Left renal pelvis (tissue), 4 donors: Measurements from ENCODE around the gene TSR1. TPM values are rescaled to one million over a fixed set of nuclear protein-coding genes. Genes with fewer than 3 reads are reported as not detected.
"Not testable (repeated sequence)": the region's sequence is repeated elsewhere in the genome, so short reads cannot be mapped to it uniquely, and the experiment has no call there.

Experiments
- DNase-seq, 4 donors: peaks; one replicate each; pipeline ENCODE4 v3.0.0-alpha.2; 2013; ENCODE audit warnings: low read depth in 4 of 4, low spot score in 3 of 4
- polyA plus RNA-seq, 4 donors: library from polyadenylated mRNA; unstranded; fragments of 120-200 nt; gene quantifications; one replicate each; pipeline ENCODE4 v1.2.1, GENCODE V29; 2013; ENCODE audit not compliant: insufficient read length in 4 of 4

Gene TSR1
- polyA plus RNA-seq, 4 donors, result 32.6 to 39.8 (median 34.6) TPM

DNA sequence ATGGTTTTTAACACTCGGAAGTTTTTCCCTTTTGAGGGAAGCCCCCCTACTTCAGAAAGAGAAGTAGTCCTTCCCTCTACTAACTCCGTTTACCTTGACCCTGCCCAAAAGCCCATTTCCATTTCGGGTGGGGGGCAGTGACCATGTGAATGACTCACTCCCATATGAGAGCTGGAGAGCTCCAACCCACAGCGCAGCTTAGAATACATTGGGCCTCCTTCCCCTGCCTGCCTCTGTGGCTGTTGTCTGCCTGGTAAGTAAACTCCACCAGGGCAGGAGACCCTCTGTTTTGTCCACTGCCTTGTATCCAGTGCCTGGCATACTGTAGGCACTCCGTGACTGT, 2.0 kb upstream of the TSR1 start:
- no peak for DNase-seq

DNA sequence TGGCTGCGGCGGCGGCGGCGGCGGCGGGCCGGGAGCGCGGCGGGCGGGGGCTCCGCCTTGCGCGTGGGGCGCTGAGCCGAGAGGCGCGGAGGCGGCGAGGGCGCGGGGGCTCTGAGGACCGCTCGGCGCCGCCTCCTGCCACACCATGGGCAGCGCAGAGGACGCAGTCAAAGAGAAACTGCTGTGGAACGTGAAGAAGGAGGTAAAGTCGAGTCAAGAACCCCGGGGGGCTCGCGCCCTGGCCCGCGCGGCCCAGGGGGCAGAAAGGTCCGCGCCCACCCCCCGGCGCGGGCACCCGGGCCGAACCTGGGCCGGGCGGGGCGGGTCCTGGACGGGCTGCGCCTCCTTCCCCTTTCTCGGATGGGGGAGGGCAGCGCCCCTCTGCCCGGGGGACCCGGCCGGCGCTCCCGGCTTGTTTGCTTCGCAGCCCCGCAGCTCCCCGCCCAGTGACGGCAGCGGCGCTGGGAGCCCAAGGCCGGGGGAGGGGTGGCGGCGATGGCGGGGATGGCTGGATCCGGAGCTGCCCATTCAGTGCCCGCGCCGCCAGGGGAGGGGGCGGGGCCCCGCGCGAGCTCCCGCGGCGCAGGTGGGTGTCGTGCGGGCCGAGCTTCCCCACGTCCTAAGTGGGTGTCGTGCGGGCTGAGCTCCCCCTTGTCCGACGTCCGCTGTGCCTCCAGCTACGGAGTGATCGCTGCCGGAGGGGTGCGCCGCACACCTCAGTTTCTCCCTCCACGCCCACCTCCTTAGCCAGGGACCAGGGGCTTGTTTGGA, 1.5 kb upstream of the TSR1 start:
- DNase-seq, result peak in 1 of 4 donors; percentile 7

GRCh38 chr17:2336852-2337543, 741 bp upstream of the TSR1 start, which contains the start of gene SGSM2:
SGSM2 (plus strand) TSS chr17:2337501; CDS start chr17:2337689, 188 bp downstream.
- peak in 1 of 4 donors; percentile 35 for DNase-seq

DNA sequence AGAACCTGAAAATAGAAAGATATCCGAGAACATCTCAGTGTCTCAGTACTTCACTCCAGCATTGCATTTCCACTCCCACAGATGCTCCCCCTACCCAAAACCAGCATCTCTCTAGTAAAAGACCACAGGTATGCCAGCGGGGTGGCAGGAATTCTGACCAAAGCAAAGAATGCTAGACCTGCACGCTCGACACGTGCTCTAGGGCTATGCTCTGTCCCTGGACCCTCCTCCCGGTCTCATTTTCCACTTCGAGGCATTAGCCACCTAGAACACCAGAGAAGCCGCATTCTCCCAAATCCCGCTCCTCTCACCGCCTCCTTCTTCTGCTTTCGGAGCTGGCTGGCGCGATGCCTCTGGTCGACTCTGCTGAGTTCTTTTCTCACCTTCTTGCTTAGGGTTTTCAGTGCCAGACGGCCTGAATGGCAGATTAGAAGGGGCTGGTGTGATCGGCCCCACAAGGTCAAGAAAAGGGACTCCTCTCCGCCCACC, 487 bp downstream of the TSR1 start:
- no peak for DNase-seq

DNA sequence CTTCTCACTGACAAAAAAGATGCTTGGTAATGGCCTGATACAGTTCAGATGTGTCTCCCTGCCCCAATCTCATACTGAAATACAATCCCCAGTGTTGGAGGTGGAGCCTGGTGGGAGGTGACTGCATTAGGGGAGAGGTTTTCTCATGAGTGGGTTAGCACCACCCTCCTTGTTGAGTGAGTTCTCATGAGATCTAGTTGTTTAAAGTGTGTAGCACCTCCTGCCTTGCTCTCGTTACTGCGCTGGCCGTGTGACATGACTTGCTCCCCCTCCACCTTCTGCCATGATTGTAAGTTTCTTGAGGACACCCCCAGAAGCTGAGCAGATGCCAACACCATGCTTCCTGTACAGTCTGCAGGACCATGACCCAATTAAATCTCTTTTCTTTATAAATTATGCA, 5.0 kb downstream of the TSR1 start:
- no peak for DNase-seq

DNA sequence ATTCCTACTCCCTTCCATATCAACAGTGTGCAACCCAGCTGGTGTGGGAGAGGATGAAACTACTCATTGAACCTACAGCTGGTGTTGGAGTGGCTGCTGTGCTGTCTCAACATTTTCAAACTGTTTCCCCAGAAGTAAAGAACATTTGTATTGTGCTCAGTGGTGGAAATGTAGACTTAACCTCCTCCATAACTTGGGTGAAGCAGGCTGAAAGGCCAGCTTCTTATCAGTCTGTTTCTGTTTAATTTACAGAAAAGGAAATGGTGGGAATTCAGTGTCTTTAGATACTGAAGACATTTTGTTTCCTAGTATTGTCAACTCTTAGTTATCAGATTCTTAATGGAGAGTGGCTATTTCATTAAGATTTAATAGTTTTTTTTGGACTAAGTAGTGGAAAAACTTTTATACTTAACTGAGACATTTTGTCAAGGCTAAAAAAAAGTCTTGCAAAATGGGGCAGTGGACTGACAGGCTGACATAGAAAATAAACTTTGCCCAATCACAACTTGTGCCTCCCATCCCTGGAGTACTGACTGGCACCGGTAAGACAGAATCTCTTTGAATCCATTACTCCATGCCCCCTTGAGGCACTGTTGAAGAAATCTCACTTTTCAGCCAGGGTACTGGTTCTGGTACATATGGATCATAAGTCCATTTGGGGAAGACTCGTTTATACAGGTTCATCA, 12.5 kb downstream of the TSR1 start:
- DNase-seq, result no peak

DNA sequence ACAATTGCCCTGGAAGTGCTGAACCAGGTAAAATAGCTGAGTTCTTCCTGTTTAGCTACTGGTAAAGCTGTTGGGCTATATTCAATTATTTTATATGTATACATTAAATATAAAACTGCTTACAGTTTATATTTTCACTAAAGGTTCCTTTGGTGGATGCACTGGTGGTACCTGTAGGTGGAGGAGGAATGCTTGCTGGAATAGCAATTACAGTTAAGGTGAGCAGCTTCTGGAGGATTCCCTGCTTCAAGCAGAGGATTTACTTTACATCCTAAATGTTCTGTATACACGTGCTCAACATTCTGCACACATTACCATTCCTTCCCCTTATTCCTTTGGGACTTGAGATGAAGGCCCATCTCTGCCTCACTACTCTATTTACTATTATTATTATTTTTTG, 14.9 kb downstream of the TSR1 start:
- DNase-seq, result no peak

GRCh38 chr17:2319051-2319450, 17.2 kb downstream of the TSR1 start:
- no peak for DNase-seq

DNA sequence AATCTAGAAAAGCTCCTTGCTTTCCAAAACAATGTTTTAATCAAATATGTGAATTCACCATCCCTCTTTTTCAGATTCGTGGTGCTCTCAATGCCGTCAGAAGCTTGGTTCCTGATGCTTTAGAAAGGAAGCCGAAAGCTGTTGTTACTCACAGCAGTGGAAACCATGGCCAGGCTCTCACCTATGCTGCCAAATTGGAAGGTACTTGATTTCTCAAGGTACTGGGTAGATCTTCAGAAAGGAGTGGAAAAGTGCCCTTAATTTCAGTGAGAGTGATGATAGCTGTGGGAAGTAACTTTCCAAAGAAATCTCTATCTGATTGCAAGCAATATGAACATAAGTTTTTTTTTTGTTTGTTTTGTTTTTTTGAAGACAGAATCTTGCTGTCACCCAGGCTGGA, 18.5 kb downstream of the TSR1 start:
- DNase-seq, result no peak

GRCh38 chr17:2316916-2317205, 19.4 kb downstream of the TSR1 start:
- DNase-seq, result not testable (repeated sequence)

- DNase-seq, result no peak
Measured at GRCh38 chr17:2312736-2313135, 23.5 kb downstream of the TSR1 start.

DNA sequence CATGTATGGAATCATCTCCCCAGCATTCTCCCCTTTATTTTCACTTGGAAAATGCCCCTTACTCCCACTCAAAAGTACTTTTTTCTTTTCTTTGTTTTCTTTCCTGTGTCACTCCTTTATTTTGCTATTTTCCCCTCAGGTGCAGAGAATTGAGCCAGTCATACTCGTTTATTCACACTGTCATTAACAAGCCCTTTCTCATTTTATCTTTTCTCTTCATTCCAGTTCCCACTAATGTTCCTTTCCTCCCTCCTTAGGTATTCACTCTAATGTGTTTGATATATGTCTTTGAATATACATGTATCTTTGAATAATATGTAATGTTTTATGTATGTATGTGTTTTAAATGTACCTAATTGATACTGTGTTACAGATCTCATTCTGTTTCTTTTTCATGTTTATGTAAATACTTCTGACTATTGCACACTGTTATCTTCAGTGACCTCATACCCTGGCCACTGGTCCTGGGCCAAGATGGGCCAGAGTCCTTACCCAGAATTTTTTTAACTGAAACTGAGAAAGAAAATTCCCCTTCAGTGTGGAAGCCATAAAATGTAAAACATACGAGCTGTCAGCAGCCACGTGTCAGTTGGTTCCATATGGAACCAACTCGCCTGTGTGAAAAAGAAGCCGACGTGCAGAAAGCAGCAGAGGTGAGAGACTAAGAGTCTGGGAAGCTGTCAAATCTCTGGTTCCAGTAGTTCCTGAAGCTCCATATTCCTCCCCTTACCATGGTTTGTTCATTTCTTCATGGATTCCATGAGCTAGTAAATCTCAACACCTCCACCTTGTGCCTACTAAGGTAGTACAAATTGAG, 26.7 kb downstream of the TSR1 start:
- DNase-seq, result no peak

GRCh38 chr17:2304931-2305330, 31.3 kb downstream of the TSR1 start:
- no peak for DNase-seq

- peak; percentile 82 to 85 (median 82) for DNase-seq
Measured at GRCh38 chr17:2303204-2304188, 32.8 kb downstream of the TSR1 start, which contains the start of the genes SMG6 and SRR. SMG6 (minus strand) TSS chr17:2303785; CDS start chr17:2303720, 65 bp downstream. SRR (plus strand) TSS chr17:2303950; CDS start chr17:2315561, 11,611 bp downstream.

GRCh38 chr17:2302778-2303203, 33.5 kb downstream of the TSR1 start:
- DNase-seq, result peak in 1 of 4 donors; percentile 18

GRCh38 chr17:2299756-2300155, 36.5 kb downstream of the TSR1 start:
- no peak for DNase-seq

DNA sequence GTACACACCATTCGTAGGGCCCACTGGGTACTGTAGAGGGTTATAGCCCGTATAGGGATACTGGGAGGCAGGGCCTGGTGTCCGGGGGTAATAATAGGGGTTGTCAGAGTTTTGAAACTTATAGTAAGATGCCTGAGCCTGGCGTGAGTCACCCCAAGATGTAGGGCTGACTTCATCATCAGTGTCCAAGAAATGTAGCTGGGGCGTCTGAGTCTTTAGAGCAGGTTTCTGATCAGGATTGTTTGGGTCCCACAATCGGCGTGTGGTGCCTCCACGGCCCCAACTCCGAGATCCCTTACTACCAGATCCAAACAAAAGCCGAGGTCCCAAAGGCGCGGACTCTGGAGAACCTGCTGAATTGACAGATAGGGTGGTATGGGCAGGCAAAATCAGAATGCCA, 37.1 kb downstream of the TSR1 start:
- DNase-seq, result no peak

DNA sequence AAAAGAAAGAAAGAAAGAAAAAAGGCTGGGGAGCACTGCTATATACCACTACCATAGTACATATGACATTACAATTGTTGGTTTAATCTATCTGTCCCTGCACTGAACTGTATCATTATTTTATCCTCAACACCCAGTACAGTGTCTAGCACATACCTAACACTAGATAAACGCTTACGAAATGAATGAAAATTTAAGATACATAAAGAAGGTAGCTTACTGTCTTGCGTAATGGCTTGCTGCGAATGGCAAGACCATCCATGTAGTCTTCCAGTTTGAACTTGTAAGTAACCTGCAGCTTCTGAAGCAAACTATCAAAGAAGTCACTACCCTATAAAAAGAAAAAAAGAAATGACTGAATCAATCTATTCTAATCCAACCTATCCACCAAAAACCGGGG, 39.2 kb downstream of the TSR1 start:
- no peak for DNase-seq

DNA sequence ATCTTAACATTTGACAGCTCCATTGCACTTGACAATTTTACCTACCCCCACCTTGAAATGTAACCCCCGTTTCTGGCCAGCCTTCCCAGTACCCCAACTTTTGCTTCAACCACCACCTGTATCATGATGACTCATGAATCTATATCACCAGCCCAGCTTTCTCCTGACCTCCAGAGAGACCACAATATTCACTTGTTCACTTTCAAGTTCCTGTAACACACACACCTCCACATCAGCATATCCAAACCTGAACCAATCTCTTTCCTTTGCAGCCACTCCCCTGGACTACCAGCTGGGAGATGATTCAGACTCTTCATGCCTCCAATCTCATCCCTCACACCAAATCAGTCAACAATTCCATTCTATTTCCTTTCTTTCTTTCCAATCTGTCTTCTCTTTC, 40.7 kb downstream of the TSR1 start:
- no peak for DNase-seq
